GM21619 (cell line): ENCODE data around the gene AADACL2.

Experiments used
- ATAC-seq: cut with Tn5 transposase; IDR thresholded peaks from one replicate; pipeline ENCODE4 v1.9.1; 2021; ENCODE audit not compliant: unreplicated experiment

AADACL2 gene

DNA sequence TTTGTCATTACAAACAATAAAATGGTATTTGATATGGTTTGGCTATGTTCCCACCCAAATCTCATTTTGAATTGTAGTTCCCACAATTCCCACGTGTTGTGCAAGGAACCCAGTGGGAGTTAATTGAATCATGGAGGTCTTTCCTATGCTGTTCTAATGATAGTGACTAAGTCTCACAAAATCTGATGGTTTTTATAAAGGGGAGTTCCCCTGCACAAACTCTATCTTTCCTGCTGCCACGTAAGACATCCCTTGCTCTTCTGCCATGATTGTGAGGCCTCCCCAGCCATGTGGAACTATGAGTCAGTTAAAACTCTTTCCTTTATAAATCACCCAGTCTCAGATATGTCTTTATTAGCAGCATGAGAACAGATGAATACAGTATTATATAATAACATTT, 64.7 kb downstream of the AADACL2 start:
- ATAC-seq: no peak

DNA sequence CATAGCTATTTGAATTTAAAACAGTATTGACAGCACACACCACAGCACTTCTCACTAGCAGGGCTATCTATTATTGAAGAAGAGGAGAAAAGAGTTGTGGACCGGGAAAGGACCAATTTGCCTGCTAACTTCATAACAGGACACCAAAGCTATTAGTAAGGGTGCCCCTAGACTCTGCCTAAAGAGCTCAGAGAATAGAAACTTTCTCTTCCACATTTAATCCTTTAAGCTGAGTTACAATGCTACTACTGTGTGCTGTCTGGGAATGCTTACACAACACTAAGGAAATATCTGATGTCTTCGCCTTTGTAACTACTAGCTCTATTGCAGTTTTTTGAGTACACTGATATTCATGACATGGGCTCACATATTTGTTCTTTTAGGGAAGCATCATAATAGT, 66.7 kb downstream of the AADACL2 start:
- no peak for ATAC-seq

DNA sequence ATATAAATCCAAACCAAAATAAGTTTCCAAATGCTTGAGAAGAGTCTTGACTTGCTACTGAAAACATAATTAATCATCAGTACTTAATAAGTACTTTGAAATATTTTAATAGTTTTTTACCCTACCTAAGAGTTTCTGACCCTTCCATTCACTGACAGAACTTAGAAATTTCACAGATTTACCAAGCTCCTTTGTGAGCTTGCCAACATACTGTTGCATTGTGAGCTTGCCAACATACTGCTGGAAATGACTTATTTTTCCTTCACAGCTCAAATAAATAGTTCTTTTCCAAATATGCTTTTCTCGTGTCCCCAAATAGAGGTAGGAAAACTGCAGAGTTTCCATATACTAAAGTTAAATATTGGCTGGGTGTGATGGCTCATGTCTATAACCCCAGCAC, 70.5 kb downstream of the AADACL2 start:
- ATAC-seq: no peak

DNA sequence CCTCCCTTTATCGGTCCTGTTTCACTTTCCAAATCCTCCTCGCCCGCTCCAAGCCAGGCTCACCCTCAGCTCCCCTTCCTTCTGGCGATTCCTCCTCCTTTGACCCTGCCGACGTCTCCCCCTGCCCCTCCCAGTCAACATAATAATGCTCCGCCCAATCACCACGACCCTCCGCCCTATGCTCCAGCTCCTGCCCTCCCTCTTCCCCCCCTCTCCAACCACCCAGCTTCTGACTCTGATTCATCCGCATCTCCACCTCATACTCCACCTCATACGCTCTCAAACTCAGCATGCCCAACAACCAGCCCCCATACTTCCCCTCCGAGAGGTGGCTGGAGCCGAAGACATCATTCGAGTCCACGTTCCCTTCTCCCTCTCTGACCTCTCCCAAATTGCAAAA, 73.1 kb downstream of the AADACL2 start:
- no peak for ATAC-seq
